HG02870 (cell line): ENCODE data around the gene NOSIP.

ENCODE experiments used
- ATAC-seq: cut with Tn5 transposase; IDR thresholded peaks from one replicate; pipeline ENCODE4 v1.9.1; 2021; ENCODE audit warnings: mild to moderate bottlenecking, moderate library complexity; ENCODE audit not compliant: unreplicated experiment

NOSIP gene

DNA sequence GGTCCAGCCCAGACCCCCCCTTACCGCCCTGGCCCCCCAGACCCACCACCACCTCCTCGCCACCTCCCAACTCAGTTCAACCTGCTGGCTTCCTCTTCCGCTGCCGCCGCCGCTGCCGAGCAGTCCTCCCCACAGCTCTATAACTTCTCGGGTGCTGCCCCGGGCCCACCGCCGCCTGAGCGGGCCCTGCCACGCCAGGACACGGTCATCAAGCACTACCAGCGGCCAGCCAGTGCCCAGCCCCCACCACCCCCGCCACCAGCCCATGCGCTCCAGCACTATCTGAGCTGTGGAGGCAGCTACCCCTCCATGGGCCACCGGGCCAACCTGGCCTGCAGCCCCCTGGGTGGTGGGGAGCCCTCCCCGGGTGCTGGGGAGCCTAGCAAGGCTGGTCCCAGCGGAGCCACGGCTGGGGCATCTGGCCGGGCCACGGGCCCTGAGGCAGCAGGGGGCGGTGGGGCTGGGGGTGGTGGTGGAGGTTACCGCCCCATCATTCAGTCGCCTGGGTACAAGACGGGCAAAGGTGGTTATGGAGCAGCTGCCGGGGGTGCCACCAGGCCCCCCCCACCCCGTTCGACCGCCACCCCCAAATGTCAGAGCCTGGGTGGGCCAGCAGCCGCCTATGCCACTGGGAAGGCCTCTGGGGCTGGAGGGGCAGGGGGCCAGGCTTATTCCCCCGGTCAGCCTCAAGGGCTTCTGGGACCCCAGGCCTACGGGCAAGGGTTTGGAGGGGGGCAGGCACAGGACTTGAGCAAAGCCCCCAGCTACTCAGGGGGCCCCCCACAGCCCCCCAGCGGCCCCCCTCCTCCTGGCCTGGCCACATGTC is 14.8 kb upstream of the NOSIP start:
- no peak for ATAC-seq

DNA sequence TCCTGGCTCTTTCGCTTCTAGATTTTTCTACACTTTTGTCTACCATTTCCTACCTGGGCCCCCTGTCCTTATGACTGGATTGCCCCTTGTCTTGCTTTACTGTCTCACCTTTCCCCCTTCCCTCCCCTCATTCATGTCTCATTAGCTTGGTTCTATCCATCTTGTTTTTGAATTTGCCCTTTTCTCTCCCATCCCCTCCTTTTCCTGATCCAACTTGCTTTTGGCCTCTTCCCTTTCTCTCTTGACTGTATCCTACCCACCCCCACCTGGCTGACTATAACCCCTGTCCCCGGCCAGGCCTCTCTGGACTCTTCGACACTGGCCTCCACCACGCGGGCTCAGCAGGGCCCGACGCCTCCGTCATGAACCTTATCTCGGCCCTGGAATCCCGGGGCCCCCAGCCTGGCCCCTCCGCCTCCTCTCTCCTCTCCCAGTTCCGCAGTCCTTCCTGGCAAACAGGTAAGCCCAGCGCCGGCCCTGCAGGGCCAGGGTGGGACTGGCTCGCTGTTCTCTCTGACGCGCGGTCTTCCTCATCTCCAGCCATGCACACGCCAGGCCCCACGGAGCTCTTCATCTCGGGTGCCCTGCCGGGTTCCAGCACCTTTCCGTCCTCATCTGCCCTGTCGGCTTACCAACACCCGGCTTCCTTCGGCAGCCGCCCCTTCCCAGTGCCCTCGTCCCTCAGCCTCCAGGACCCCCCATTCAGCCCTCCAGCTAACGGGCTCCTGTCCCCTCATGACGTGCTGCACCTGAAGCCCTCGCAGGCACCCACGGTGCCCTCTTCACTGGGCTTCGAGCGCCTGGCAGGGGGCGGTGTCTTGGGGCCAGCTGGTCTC is 14.0 kb upstream of the NOSIP start:
- no peak for ATAC-seq

DNA sequence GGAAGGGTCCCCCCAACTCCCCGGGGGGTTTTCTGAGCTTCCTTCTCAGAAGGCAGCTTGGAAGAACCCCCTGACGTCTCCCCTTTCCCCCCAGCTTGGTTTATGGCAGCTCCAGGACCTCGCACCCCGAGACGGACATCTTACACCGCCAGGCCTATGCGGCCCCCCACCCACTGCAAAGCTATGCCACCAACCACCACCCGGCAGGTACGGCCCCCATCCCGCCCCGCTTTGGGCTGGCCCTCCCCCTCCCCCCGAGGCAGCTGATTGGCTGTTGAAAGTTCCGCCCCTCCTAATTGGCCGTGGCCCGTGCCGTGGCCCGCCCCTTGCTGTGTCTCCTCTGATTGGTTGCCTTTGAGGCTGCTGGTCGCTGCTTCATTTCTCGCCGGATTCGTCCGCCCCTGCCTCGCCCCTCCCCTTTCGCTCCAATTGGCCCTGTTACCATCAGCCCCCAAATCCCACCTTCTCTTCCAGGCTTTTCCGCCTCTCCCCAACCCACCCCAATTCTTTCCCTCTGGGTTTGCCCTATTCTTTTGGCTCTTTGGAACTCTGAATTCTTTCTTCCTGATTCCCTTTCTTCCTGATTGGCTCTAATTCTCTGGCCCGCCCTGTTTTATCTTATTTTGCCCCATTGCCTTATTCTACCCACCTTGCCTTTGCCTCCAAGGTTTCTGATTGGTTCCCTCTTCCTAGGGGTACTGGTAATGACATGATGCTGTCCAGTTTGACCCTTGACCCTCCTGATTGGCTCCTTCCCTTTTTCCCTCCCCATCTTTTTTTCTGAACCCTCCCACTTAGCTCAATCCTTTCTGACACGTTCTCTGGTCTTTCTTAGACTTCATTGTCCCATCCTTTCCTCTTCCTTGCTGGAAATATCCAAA is 13.1 kb upstream of the NOSIP start:
- peak; percentile 51 for ATAC-seq

DNA sequence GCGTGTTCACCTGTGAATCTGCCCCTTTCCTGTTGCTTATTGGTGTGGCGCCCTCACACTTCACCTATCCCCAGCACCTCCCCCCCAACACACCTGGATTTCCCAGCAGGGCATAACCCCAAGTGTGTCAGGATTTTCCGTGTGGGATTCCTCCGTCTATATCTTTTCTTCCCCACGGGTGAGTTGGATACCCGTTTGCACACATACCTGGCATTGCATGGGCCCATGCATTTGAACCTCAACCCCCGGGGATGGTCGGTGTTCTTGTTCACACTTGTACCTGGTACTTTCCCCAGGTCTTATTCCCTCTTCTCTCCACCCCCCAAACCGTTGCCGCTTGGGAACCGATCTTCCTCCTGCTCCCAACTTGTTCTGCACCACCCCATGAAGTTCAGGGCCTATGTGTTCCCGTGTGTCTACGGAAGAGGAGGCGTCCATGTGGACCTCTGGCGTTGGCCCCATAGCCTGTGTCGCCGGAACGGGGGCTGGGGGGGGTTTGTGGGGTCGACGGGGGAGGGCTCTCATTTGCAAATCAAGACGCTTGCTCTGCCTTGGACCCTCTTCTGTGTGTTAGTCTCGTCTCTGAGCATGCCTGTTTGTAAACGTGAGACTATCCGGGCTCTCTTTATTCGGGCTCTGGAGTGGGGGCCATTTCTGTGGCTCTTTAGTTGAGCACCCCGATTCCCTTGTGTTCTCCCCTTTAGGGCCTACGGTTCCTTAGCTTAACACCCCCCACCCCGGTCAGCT is 12.3 kb upstream of the NOSIP start:
- ATAC-seq, result no peak

DNA sequence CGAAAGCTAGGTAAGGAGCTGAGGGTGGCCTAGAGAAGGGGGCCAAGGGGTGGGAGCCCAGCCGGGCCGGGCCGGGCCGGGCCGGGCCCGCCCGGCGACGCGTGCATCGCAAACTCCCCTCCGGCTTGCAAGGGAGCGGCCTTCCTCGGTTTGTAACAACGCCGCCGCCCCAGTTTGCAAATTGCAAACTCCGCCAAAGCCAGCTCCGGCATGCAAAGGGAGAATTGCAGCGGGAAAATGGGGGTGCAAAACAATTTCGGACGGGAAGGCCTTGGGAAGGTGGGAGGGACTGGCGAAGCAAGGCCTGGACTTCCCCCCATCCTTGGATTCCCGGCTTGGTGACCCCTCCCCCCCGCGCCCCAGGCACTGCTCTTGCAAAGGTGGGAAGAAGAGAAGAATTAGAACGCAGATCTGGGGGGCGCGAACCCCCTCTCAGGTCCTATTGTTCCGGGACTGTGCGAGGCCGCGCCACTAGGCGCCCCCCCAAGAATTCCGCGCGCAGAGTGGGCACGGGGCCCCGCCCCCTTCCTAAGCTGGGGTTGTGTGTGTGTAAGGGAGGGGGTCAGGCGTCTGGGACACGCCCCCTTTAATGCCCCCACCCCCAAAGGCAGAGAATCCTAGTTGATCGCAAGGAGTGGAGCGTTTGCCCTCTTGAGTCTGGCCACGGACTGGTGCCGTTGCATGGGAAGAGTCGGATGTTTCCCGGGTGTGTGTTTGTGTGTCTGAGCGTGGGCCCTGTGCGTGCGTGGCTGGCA is 11.6 kb upstream of the NOSIP start:
- ATAC-seq, result no peak

DNA sequence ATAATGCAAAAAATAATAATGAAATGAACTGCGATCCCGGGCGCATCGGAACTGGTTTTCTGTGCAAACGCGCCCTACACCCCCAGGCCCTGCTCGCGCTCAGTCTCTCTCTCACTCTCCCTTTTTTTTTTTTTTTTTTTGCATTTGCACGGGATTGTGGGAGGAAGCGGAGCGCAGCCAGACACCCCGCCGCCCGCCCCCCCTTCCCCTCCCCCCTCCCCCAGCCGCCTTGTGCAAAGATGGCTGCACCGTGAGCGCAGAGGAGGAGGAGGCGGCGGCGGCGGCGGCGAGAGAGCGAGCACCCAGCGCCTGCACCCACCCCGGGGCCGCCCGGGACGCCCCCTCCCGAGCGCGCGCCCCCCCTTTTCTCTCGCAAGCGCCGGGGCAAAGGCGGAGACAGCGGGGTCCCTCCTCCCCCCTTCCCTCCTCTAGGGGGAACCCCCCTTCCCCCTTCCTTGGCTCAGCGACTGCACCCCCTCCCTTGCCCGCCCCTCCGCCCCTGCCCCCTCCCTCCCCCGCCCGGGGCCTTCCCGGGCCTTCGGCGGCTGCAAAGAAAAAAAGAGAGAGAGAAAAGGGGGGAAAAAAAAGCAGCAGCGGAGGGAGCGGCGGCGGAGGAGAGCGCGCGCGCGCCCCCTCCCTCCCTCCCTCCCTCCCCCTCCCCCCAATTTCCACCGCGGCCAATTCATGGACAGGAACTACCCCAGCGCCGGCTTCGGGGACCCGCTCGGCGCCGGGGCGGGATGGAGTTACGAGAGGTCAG is 10.8 kb upstream of the NOSIP start, which contains the start of gene PRR12:
Gene PRR12 (plus strand): TSS at position 212 of the 760 bp plus-strand sequence. CDS start 473 bp downstream, at position 685.
- ATAC-seq, result no peak

DNA sequence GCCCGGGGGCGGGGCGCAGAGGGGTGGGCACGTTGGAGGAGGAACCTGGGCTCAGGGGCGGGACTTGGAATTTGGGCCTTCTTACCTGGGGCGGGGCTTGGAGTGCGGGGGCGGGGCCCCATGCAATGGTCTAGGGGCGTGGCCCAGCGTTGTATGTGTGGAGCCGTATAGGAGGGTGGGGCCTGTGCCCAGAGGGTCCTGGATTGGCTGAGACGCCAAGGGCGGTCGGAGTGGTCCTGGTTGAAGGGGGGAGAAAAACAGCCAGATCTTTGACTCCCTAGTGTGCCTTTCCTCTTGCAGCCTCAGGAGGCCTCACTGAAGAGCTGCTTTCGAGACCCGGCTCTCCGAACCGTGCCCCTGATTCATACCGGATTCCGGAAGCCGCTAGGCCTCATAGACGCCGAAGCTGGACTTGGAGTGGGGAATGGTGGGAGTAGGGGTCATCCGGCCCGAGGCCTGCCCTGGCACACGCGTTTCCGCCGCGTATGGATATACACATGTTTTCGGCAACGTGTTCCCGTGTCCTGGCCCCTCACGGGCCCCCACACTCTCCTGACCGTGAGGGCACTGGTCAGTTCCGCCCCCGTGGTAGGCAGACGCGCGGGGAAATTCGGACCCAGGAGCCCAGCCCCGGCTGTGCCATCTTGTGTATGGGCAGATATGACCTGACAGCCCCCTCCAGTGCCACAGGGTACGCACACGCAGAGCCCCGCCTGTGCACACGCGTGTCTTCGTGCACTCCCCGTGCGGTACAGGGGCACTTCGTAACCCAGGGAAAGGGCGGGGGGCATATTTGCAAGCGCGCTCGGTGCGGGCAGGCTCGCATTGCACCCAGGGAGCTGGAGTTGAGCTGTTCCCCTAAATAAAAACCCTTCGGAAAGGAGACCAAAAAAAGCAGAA is 10.0 kb upstream of the NOSIP start:
- ATAC-seq, result peak; percentile 56

DNA sequence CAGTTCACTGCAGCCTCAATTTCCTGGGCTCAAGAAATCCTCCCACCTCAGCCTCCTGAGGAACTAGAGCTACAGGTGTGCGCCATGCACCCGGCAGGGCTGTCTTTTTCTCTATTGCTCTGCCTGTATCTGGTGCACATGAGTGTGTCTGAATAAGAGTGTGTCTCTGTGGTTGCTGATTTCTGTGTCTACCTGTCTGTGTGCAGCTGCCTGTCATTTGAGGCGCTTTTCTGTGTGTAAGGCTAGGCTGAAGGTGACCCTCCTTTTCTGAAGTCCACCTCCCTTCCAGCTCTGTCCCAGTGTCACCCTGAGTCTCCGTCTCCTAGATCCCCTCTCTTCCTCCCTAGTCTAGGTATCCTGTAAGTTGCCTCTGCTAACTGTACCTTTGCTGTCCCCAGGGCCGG is 9.1 kb upstream of the NOSIP start:
- no peak for ATAC-seq

DNA sequence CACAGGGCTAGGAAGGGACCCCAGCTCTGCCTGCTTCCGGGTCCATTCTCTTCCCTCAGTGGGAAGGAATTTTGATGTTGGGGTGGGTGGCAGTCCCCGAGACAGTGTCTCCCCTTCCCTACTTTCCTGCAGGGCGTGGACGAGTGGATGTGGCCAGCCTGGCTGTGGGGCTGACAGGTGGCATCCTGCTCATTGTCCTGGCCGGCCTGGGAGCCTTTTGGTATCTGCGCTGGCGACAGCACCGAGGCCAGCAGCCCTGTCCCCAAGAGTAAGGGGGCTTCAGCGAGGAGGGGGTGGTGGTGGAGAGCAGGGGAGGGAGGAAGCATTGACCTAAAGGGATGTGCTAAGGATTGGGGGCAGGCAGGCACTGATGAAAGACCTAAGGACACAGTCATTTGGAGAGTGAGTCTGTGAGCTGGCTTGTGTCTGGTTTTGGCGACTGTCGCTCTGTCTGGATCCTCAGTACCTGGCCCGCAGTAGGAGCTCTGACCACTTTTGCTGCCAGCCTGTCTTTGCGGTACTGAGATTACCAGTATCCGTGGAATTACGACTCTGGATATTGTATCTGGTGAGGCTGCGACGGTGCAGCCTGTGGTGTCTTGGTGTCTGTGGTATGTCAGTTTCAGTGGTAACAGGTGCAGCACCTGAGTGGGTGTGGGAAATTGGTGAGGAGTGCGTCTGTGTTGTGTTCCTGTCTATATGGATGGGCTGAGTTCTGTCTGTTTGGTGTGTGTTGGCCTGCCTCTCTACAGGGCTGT is 8.2 kb upstream of the NOSIP start:
- no peak for ATAC-seq

DNA sequence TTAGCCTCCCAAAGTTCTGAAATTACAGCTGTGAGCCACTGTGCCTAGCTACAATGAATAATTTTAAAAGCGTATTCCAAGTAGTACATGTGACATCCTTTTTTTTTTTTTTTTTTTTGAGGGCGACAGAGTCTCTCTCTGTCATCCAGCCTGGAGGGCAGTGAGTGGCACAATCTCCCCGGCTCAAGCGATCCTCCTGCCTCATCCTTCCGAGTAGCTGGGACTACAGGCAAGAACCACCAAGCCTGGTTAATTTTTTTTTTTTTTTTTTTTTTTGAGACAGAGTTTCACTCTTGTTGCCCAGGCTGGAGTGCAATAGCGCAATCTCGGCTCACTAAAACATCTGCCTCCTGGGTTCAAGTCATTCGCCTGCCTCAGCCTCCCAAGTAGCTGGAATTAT is 6.9 kb upstream of the NOSIP start:
- ATAC-seq, result no peak

DNA sequence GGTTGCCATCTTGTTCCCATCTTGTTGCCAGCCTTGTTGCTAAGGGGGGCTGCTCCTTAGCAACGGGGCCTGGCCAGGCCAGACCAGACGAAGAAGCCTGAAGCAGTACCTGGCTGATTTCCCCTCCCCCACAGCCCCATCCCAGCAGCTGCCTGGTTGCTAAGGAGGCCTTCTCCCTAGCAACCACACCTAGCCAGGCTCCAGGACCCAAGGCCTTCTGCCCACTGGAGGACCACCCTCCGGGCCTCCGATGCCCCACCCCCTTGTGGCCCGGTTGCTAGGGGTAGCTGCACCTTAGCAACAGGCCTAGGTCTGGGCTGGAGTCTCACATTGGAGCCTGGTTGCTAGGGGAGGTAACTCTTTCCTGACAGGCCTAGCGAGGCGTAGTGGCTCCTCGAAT is 4.7 kb upstream of the NOSIP start:
- no peak for ATAC-seq

DNA sequence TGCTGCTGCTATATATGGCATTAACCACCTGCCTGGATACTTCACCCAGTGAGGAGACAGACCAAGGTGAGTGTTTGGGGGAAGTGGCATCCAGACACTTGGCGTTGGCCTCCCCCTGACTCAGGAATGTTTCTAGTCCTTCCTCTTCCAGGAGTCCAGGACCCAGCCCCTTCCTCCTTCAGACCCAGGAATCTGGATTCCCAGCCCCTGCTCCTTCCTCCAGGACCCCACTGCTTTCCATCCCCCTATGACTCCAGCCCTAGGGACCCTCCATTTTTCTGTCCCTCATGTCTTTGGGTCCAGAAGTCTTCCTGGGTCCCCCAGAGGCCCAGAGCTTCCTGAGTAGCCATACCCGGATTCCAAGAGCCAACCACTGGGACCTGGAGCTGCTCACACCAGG is 2.9 kb upstream of the NOSIP start:
- ATAC-seq, result no peak

DNA sequence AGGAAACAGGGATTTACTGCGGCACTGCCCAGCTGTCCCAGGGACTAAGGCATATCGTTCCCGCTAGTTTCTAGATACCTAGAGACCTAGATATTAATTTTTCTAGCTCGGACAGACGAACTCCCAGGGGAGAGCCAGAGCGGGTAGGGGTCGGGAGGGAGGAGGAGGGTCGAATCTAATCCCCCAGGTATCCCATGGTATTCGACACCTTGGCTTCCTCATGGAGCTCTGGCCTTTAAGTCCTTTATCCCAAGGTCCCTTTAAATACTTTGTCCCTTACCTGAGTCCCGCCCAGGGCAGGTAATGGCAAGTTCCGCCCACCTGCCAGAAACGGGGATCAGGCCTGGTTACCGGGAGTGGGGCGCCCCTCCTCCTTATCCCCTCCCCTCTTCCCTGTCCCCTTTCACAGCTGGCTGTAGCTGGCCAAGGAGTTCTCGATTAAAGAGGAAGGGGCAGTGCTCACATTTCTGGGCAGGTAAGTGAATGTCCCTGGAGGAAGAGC is 702 bp upstream of the NOSIP start, which contains the start of gene PRRG2:
Gene PRRG2 (plus strand): TSS at position 310 of the 502 bp plus-strand sequence. CDS start 1,904 bp downstream, outside the sequence.
- no peak for ATAC-seq

DNA sequence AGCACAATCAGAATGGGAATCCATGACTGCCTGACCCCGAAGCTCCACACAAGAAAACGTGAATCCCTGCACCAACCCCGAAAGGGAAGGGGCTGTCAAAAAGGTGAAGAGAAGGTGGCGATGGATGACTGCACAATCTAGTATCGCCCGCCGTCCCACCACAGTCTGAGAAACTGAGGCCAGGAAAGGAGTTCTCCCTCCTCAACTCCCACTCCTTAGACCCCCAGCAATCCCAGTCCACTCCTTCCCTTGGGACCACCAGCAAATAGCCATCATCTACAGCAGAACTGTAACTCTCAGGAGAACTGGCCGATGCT is 451 bp downstream of the NOSIP start:
- ATAC-seq, result no peak

DNA sequence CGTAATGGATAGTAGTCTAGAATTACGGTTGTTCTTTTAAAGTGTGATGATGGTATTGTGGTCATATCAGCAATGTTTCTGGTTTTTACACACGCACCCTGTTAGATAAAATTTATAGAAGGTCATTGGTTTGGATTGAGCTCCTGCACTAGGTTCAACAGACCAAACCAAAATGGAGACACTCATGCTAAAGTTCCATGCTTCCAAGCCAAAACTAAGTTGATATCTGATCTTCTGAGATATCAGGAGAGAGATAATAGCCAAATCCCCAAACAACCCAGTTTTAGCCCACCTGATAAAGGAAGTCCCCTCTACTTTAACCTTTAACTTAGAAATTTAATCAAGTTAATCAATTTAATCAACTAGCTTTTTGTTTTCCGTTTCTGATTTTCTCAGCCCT is 1.2 kb downstream of the NOSIP start:
- no peak for ATAC-seq

DNA sequence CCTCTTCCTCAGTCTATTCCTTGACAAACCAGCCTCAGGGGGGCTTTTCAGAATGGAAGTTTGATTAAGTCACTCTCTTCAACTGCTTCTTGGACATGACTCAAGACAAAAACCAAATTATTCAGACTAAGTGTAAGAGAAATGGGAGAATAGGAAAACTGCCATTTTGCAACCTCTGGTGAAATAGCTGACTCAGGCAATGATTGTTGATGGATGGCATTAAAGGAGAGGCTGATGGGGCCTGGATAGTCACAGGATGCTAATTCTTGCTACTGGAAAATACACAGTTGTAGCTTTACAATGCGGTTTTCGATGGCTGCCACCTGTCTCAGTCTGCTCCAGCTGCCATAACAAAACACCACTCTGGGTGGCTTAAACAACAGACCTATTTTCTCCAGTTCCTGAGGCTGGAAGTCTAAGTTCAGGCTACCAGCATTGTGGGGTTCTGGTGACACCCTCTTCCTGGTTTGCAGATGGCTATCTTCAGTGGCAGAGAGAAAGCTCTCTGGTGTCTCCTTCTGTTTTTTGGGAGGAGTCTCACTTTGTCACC is 6.1 kb downstream of the NOSIP start:
- no peak for ATAC-seq

DNA sequence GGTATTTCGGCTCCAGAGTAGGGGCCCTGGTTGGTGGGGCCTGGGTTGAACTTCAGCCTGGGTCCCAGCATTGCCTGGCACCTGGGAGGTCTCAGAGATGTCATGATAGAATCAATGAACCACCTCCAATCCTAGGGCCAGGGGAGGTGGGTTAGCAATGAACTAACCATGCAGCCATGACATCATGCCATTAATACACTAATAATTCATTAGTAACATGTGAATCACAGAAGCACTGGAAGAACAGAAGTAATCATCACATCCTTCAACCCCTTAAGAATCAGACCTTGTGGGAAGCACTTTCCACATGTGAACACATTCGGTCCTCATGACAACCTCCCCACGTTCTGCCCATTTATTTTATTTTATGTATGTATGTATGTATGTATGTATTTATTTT is 6.9 kb downstream of the NOSIP start:
- no peak for ATAC-seq
